DMS114 treated with DMSO at 0.1 percent for 48 hours (cell line): ENCODE results near the gene SLFN11.
A peak's percentile ranks its signal among the peaks of the same experiment; 100 is the strongest.
"Not testable (repeated sequence)": the region's sequence is repeated elsewhere in the genome, so short reads cannot be mapped to it uniquely, and the experiment has no call there.

Experiments used
- DNase-seq: peaks from one replicate; lab custom pipeline; 2025; ENCODE audit not compliant: unreplicated experiment; lab: John Stamatoyannopoulos, UW

The SLFN11 gene

DNA sequence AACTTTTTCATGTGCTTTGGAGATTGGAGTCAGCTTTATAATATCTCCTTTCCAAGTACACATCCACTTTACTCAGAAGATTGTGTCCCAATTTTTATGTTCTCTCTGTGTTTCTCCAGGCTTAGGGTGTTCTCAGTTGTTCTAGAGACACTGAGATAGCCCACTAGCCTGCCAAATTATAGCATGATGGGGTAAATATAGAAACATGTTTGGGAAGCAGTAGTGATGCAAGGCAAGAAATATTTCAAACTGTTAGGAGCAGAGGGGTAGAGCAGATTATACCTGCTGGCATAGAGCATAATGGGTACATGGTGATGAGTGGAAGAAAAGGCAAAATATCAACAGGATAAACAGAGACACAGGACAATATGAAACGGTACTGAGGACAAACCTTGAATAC is 12.4 kb downstream of the SLFN11 start:
- no peak for DNase-seq

DNA sequence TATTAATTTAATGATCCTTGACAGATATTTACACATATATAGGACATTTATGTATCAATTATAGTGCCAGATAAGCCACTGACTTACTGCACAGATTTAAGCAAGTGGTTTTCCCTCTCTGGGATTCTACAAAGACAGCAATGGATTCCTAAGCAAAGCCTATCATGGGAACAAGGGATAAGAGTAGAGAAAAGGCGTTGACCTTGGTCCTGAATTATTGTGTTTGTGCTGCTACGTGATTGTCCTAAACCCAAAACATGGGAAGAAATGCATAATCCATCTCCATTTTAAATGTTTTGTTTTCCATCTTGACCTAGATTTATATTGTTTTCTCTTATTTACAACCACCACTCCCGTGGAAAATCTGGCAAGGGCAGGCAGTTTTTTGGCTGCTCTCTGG is 14.0 kb downstream of the SLFN11 start:
- DNase-seq: no peak

DNA sequence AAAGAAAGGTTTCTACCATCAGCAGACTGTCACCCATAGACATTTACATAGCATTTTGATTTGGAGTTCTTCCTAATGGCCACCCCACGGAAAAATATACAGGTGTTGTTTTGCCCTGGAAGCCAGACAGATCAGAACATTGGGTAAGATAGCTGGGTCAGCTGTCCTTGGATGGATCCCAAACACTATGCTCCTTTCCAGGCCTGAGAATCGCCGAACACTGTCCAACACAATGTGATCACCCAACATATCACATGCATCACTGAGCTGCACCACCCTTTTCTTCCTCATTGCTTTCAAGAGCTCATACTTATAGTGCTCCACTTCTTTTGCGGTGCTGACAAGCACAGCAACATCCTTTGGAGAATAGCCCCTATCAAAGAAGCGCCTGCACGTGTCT is 21.1 kb downstream of the SLFN11 start:
- no peak for DNase-seq

DNA sequence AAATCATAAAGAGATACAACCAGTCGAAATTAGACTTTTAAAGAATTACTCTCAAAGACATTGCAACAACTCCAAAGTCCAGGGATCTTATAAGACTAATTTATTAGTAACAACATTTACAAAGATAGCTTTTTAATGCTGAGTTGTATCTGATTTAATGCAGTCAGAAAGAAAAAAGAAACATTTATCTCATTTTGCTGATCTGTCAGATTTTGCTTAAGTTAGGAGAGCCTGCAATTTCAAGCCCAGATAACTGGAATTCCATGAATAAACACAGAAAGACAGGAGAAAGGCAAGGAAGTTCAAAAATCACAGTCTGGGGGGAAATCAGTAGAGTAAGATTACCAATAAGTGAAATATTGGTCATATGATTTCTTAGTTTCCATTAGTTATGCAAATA is 22.9 kb downstream of the SLFN11 start:
- no peak for DNase-seq

DNA sequence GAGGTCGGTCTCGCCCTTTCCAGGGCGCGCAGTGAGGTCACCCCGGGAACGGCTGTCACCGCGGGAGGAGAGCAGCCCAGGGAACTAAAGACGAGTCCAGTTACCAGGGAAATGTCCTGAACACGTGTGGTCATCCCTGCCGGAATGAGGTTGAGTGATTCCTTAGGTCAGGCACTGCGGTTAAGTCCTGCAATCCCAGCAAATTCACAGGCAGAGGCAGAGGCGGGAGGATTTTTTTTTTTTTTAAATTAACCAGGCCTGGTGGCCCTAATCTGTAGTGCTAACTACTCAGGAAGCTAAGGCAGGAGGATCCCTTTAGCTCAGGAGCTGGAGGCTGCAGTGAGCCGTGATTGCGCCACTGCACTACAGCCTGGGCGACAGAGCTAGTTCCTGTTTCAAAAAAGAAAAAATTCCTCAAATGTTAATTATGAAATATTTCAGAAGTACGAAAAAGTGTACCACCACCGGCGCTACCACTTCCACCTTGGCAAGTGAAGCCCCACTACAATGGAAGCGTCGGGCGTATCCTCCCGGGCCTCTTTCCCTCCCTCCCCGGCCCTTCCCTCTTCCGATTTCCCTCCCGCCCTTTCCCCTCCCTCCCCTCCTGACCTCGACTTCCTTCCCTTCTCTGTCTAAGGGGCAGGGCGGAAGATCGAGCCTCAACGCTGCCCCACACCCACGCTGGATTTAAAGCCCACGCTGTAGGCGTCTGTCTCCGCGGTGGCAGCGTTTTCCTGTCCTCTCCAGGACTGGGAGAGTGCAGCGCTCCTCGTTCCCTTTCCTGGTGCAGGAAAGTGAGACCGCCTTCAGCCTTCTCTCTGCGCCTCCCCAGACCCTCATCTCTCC is 27.3 kb downstream of the SLFN11 start:
- DNase-seq: no peak

GRCh38 chr17:35345445-35345925 is 27.9 kb downstream of the SLFN11 start:
- DNase-seq: no peak

- DNase-seq: no peak
These were observed 29.2 kb downstream of the SLFN11 start for GRCh38 chr17:35344262-35344661.

GRCh38 chr17:35342276-35342675 is 31.1 kb downstream of the SLFN11 start:
- DNase-seq: no peak

DNA sequence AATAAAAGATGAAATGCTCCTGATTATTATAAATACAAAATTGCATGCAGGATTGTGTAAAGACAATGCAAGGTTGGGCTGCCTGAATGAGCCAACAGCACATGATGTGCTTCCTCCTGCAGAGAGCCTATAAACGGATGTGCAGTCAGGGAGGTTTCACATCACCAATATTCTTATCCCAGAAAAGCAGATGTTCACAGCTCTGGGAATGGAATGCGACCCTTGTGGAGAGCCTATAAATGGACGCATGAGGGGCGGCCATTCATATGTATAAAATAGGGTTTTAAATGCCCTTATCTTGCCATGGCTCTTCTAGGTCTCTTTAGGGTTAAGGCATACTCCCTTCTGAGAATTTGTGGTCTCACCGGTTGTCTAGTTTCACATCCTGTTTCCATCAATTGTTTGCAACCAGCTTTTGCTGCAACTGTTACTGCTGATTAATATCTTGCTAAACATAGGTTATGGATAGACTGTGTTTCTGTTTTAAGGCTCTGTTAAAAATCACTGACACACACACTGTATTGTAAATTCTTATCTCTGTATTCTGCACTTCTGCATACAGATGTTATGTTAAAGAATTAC is 31.9 kb downstream of the SLFN11 start:
- no peak for DNase-seq

DNA sequence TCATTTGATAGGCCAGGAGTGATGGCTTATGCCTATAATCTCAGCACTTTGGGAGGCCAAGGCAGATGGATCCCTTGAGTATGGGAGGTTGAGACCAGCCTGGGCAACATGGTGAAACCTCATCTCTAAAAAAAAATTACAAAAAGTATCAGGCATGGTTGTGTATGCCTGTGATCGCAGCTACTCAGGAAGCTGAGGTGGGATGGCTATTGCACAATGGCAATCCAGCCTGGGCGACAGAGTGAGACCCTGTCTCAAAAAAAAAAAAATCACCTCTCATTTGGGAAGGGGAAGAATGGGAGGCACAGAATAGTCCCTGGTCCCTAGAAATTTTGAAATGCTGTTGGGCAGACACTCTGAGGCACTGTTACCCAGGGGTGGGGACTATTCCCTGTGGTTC is 35.2 kb downstream of the SLFN11 start:
- DNase-seq: no peak

DNA sequence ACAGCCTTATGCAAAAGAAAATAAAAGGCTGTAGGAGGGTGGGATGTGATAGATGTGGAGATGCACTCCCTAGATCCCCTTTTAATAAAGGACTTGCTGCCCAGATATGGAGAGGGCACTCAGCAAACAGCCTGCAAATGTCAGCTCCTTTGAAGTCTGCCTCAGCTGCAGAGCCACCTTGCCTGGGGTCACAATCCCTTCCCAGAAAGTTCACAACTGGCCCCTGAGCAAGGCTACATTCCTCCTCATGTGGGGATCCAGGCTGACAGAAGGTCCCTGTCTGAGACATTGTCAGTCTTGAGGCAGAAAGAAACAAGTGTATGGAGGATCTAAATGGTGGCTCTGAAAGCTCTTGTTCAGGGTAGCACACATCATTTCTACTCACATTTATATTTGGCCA is 36.1 kb downstream of the SLFN11 start:
- no peak for DNase-seq

GRCh38 chr17:35333578-35333977 is 39.8 kb downstream of the SLFN11 start:
- not testable (repeated sequence) for DNase-seq

- peak; percentile 0 for DNase-seq
These were observed 50.7 kb downstream of the SLFN11 start for GRCh38 chr17:35322749-35323148.

- DNase-seq: no peak
These were observed 57.5 kb downstream of the SLFN11 start for GRCh38 chr17:35315971-35316370.

DNA sequence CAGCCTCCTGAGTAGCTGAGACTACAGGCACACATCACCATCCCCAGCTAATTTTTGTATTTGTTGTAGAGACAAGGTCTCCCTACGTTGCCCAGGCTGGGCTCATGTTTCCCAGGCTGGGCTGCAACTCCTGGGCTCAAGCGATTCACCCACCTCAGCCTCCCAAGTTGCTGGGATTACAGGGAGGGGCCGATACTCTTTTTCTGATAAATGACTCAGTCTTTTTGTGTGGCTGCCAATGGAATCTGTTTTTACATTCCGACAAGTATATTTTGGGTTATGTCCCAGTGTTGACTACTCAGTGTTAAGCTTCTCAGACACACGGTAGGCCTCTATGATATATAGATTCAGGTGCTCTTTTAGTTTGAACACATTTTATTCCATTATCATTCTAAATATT is 58.1 kb downstream of the SLFN11 start:
- DNase-seq: no peak

DNA sequence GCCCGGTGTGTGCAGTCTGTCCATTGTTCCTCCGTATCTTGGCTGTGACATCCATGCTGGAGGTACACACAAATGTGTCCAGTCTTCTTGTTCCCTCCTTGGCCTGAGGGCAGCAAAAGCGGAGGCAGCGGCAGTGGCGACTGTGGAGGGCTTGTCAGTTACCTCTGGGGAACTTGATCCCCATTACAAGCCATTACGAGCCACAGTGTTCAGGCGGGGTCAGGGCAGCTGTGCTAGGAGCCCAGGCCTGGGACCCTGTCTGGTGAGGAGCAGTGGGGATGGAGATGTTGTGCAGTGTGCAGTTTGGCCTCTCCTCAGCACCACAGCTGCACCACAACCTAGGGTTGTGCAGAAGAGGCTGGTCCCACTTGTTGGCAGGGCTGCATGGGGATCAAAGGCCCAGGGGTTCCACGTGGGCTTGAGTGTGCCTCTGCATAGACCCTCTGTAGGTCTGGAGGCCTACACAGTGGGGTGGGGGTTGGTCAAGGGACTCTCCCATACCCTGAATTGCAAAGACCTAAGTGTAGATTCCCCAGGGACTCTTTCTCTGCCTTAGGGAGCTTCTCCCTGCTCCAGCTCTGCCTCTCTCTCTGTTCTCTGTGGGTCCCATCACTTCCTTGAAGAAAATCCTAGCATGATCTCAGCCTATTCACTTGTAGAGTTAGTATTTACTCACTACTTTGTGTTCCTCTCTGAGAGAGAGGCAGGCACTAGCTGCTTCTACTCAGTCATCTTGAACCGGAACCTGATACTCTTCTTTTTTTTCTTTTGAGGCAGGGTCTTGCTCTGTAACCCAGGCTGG is 58.8 kb downstream of the SLFN11 start:
- no peak for DNase-seq

GRCh38 chr17:35313875-35314409 is 59.5 kb downstream of the SLFN11 start:
- DNase-seq: no peak

DNA sequence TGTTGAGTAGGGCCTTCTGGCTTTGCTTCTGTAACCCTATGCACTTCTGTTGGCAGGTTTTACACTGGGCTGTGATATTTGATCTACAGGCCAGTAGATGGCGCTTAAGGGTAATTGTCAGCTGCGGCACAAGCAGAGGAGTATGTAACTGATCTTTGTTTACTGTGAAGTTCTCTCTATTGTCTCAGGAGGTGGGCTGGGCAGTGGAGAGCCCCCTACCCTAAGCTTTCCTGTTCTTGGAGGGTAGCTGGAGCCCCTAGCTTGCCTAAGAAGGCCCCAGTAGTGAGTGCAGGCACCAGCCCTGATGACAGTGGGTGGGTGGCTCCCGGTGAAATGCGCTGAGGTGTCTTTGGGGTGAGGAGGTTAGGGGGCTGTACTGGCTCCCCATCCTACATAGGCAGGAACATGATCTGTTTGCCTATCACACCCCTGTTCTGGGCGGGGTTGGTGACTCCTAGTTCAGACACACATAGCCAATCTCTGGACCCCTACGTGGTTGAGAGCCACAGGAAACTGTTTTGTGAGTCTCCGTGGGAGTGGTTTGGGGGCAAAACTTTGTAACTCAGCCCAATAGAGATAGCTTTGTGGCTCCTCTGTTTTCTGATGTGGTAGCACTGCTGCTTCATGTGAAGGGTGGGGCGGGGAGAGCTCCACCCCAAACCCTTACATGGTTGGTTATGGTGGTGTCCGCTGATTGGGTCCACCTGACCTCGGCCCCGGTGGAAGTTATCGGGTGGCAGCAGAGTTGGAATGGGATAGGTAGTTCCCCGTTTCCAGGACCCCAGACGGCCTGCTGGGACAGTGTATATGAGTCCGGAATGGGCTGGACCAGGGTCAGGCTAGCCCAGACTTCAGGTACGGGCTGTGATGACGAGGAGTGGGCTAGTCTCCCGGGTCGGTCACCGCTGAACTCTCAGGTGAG is 60.4 kb downstream of the SLFN11 start:
- DNase-seq: peak; percentile 57

GRCh38 chr17:35312346-35312745 is 61.1 kb downstream of the SLFN11 start:
- DNase-seq: no peak

DNA sequence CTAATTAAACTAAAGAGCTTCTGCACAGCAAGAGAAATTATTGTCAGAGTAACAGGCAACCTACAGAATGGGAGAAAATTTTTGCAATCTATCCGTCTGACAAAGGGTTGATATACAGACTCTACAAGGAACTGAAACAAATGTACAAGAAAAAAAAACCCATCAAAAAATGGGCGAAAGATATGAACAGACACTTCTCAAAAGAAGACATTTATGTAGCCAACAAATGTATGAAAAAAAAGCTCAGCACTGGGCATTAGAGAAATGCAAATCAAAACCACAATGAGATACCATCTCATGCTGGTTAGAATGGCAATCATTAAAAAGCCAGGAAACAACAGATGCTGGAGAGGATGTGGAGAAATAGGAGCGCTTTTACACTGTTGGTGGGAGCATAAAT is 64.1 kb downstream of the SLFN11 start:
- not testable (repeated sequence) for DNase-seq
